Ammon's horn (tissue), 1 donor: Measurements from ENCODE around the gene PITPNM1.
"Not testable (repeated sequence)": the region's sequence is repeated elsewhere in the genome, so short reads cannot be mapped to it uniquely, and the experiment has no call there.

Experiments used
- DNase-seq: peaks from one replicate; pipeline ENCODE4 v3.0.0-alpha.2; 2016; ENCODE audit warnings: low spot score

The PITPNM1 gene

GRCh38 chr11:67466367-67466766, 38.8 kb downstream of the PITPNM1 start:
- no peak for DNase-seq

GRCh38 chr11:67465530-67465929, 39.6 kb downstream of the PITPNM1 start:
- not testable (repeated sequence) for DNase-seq

- no peak for DNase-seq
These were observed 40.0 kb downstream of the PITPNM1 start for GRCh38 chr11:67465189-67465510.

GRCh38 chr11:67464411-67465188, 40.6 kb downstream of the PITPNM1 start:
- DNase-seq = peak; percentile 74

DNA sequence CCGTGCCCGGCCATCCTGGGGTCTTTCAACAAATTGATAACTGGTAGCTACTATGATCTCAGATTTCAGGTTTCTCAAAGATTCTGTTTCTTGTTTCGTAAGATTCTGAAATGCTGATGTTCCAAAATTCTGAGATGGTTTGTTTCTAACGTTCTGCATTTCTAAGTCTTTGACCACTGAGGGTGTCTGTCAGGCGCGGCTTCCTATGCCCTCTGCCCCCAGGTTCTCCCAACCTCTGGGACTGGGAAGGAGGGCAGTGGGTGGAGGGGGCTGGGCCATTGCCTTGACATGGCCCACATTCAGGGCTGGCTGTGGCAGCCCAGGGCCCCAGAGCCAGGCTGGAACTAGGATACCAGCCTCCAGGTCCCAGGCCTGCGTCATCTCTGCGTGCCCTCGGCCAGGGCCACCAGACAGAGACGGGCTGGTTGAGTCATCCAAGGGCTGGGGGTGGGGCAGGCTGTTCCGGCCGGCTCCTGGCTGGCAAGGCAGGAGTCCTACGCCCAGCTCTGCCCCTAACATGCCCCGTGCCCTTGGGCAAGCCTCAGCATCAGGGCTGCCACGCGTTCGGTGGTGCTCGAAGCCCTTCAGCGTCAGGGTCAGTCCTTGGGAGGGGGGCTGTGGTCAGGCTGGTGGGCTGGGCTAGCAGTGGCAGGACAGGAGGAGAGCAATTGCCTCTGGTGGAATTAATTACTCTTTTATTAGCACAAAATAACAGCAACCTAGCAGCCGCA, 41.3 kb downstream of the PITPNM1 start:
- no peak for DNase-seq

- no peak for DNase-seq
These were observed 42.0 kb downstream of the PITPNM1 start for GRCh38 chr11:67463186-67463585.

DNA sequence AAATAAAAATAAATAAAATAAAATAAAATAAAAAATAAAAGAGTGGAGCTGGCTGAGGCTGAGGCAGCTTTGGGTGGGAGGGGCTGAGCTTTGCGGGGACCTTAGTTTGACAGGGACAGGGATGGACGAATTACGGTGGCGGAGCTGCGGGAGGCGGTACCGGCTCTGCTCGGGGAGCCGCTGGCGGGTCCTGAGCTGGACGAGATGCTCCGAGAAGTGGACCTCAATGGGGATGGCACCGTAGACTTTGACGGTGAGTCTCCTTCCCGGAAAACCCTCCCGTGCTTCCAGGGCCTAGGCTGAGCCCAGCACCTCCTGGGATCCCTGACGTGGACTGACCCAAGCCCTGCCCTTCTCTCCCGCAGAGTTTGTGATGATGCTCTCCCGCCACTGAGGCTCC, 46.9 kb downstream of the PITPNM1 start:
- DNase-seq = no peak

- no peak for DNase-seq
These were observed 47.7 kb downstream of the PITPNM1 start for GRCh38 chr11:67457453-67457852.

DNA sequence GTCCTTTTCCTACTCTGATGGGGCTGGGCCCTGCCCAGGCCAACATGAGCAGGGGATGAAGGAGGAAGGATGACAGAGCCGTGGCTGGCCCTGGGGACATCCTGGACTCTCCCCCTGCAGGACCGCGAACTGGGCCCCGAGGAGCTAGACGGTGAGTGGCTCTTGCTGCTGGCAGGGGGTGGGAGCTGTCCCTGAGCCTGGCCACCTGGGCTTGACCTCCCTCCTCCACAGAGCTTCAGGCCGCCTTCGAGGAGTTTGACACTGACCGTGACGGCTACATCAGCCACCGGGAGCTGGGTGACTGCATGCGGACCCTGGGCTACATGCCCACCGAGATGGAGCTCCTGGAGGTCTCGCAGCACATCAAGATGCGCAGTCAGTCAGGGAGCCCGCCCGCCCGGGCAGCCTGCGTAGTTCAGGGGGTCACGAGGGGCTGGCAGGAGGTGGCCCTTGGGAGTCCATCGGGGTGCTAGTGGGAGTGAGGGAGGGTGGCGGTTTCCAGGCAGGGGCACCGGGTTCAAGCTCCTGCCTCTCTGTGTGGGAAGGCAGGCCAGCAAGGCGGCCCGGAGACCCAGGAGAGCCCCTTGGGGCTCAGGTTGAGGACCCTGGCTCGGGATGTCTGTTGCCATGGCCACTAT, 49.0 kb downstream of the PITPNM1 start:
- no peak for DNase-seq

DNA sequence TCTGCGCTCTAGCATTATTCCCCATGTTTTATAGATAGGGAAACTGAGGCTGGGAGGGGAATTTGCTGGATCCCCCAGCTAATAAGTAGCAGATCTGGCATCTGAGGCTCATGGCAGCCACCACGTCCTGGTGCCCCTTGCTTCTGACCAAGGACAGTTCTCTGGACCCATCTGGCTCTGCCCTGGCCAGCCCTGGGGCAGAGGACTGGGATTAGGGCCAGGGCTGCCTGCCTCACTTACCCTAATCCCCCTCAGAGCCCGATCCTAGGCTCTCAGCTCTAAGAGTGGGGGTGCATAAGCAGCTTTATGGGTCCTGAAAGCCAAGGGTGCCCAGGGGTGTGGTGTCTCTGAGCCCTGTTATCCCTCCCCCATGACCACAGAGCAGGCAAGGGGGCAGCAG, 50.1 kb downstream of the PITPNM1 start, which contains the start of gene CABP4:
CABP4 (plus strand) TSS at position 301 of the 400 bp plus-strand sequence; CDS start at position 371, 70 bp downstream.
- DNase-seq = no peak

DNA sequence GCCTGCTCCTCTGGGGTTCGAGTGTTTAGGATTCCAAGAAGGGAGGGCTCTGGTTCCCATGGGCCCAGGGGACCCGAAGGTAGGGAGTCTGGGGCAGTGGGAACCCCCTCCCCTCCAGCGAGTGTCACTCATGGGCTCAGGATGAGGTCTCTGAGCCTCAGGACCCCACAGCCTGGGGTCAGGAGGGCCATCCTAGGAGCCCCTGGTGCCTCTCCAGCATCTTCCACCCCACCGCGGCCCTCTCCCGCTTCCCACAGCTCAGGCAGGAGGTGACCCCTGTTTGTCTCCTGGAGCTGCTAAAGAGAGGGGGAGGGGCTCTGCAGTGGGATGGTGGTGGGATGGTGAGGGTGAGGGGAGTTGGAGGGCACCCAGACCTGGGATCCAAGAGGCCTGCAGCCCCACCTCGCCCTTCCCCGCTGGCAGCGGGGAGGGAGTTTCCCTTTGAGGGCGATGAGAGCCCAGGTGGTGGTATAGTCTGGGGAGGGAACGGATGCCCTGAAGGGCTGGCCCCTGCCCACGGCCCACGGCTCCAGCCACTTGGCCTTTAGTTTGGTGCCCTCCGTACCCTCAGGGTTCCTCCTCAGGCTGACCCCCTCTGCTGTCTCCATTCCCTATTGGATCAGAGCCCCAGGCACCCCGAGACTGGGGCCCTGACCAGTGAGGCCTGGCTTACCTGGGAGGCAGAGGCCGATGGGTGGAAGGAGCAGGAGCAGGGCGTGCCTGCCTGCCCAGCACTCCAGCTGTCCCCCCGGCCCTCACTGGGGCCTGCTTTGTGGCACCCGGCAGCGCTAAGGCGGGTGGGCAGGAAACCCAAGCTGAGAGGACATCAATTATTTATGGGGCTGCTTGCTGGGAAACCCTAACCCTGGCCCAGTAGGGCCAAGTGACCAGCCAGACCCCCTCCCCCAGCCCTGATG, 51.1 kb downstream of the PITPNM1 start:
- DNase-seq = no peak

DNA sequence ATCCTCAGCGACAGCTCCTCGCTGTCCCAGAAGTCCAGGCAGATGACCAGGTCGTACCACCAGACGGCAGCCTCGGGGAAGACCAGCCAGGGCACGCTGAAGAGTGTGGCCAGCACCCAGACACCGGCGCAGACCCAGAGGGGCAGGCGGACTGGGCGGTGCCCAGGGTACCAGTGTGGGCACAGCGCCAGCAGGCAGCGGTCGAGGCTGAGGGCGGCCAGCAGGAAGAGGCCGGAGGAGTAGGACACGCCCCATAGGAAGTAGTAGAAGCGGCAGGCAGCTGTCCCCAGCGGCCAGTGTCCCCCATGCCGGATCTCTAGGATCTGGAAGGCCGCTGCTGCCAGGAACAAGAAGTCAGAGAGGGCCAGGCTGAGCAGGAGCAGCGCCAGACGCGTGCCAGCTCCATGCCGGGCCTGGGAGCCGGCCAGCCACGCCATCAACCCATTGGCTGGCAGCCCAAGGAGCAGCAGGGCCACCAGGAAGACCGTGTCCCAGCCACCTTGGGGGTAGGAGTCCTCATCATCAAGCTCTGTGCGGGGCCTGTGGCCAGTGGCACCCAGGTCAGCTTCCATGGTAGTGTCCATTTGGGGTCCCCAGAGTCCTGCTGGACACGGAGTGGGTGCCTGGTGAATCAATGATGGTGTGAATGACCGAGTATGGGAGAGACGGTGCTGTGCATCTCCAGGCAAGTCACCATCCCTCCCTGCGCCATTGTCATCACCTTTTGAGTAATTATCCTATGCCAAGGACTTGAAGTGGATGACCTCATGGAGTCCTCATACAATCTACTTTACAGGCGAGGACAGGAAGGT, 52.8 kb downstream of the PITPNM1 start, which contains the start of gene GPR152:
GPR152 (minus strand) TSS at position 589 of the 812 bp plus-strand sequence; CDS start at position 584, 5 bp downstream.
- no peak for DNase-seq

DNA sequence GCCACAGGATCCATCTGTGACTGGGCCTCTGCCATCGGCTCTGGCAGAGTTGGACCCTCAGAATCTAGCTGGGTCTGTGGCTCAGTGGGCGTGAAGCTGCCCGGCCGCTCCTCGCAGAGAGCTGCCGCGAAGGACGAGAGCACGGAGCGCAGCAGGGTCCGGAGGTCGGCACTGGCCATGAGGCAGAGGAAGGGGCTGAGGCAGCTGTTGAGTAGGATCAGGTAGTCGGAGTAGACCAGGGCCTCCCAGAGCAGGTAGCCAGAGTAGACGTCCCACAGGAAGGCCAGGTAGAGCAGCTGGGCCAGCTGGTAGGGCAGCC, 53.5 kb downstream of the PITPNM1 start:
- no peak for DNase-seq

GRCh38 chr11:67450796-67451657, 54.1 kb downstream of the PITPNM1 start:
- no peak for DNase-seq

- DNase-seq = peak; percentile 53
These were observed 55.9 kb downstream of the PITPNM1 start for GRCh38 chr11:67449116-67449844.

DNA sequence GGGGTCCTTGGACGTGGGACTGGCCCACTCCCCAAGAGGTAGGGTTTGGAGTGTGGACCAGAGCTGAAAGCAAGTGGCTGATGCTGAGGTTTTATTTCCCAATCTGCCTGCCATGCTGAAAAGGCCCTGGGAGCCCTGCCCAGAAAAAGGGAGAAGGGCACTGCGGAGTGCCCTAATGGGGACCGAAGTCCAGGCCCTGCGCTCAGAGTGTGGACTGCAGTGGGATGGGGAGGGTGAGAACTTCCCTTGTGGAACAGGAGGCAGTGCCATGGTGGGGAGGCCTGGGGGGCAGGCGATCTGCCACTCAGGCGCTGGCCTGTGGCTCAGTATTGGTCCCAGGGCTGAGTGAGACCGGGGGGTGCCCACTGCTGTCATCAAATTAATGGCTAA, 56.9 kb downstream of the PITPNM1 start:
- DNase-seq = no peak

DNA sequence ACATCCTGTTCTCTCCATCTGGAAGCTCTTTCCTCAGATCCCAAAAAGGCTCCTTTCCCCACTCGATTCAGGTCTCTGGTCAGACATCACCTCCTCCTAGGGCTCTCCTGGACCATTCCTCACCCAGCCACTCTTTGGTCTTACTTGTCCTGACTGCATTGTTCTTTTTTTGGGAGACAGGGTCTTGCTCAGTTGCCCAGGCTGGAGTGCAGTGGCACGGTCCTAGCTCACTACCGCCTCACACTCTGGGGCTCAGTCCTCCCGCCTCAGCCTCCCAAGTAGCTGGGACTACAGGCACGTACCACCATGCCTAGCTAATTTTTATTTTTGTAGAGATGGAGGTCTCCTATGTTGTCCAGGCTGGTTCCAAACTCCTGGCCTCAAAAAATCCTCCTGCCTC, 59.6 kb downstream of the PITPNM1 start:
- no peak for DNase-seq

- DNase-seq = no peak
These were observed 62.4 kb downstream of the PITPNM1 start for GRCh38 chr11:67442504-67443404.
